ENCODE measurements around the gene CLN6.

CLN6 gene

GRCh38 chr15:68258692-68259091 is 29.2 kb upstream of the CLN6 start:
- no peak for TF ChIP-seq CTCF (IDR thresholded peaks at IDR 0.05; ENCODE audit: low read depth, low read length)
- H3K4me3 ChIP-seq (replicated peaks in 1 of 2; ENCODE audit: low read depth in 2 of 2, low read length in 2 of 2): no peak overlapping the region
- DNase-seq (ENCODE audit: low read depth in 2 of 2): peak in 1 of 2 donors; percentile 56

DNA sequence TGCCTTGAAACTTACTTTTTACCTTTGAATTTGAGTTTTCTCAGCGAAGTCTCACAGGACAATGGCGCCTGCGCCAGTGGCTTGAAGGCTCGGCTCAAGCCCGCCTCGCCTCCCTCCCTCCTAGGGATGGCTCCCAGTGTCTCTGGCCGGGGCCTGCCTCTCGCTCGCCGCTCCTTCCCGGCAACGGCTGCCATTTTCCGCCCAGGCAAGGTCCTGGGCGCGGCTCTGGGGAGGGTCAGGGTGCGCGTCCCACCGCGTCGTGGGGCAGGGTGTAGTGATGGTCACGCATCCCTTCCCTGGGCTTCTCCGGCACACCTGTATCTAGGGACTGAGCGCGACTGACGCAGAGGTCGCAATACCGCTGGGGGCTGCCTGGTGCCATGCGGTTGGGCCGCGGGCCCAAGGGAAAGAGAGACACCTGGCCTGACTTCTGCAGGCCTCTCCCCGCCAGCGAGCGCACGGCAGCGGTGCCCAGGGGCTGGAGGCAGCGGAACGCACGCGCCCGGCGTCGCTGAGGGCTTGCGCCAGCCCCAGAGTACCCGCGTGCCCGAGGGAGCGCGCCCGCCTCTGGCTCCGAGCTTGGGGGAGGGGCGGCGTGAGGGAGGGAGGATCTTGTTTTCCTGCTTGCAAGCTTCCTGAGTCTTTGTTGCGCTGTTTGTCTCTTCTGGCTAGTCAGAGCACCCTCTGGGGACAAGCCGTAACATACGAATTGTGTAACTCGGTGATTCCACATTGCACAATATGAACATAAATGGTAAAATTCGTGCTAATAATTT is 27.3 kb upstream of the CLN6 start:
- no peak for TF ChIP-seq CTCF (IDR thresholded peaks at IDR 0.05; ENCODE audit: low read depth, low read length)
- H3K4me3 ChIP-seq (replicated peaks in 1 of 2; ENCODE audit: low read depth in 2 of 2, low read length in 2 of 2): peak overlapping the region; percentile 50 to 57
- DNase-seq (ENCODE audit: low read depth in 2 of 2): peak; percentile 96 to 98

DNA sequence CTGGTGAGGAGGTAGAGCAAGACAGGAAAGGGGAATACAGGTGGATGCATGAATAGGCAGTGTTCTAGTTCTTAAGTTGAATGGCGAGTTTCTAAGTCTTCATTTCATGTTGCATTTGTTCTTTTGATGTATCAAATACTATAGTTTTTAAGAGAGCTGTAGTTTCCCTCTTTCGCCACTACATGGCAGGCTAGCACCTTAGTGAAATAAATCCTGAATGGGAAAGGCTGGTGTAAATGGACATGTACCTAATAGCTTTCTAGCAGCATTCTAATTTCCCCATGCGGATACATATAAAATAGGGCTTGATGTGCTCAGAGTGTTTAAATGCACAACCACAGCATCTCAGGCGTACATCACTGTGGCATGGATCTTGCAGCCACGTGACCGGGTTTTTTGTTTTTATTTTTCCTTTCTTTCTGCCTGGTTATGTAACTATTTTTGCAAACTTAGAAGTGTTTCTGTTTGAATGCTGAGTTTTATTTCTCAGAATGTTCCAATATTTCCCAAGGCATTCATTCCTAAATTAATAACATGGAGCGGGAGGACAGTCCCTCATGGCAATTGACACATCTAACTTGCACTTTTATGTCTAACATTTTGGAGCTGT is 23.5 kb upstream of the CLN6 start:
- peak; percentile 89 for DNase-seq (ENCODE audit: low read depth in 2 of 2)
- no peak overlapping the region for H3K4me3 ChIP-seq (replicated peaks in 1 of 2; ENCODE audit: low read depth in 2 of 2, low read length in 2 of 2)
- TF ChIP-seq CTCF (IDR thresholded peaks at IDR 0.05; ENCODE audit: low read depth, low read length): peak; percentile 79

GRCh38 chr15:68249058-68249713 is 19.7 kb upstream of the CLN6 start:
- DNase-seq (ENCODE audit: low read depth in 2 of 2): no peak
- TF ChIP-seq CTCF (IDR thresholded peaks at IDR 0.05; ENCODE audit: low read depth, low read length): no peak

GRCh38 chr15:68244235-68244634 is 14.7 kb upstream of the CLN6 start:
- H3K4me3 ChIP-seq (replicated peaks in 1 of 2; ENCODE audit: low read depth in 2 of 2, low read length in 2 of 2): no peak overlapping the region
- no peak for DNase-seq (ENCODE audit: low read depth in 2 of 2)
- no peak for TF ChIP-seq CTCF (IDR thresholded peaks at IDR 0.05; ENCODE audit: low read depth, low read length)

More at GRCh38 chr15:68249058-68249713, 19.7 kb upstream of the CLN6 start:
- H3K4me3 ChIP-seq (replicated peaks in 1 of 2; ENCODE audit: low read depth in 2 of 2, low read length in 2 of 2): no peak overlapping the region

- no peak for TF ChIP-seq CTCF (IDR thresholded peaks at IDR 0.05; ENCODE audit: low read depth, low read length)
- DNase-seq (ENCODE audit: low read depth in 2 of 2): no peak
- no peak overlapping the region for H3K4me3 ChIP-seq (replicated peaks in 1 of 2; ENCODE audit: low read depth in 2 of 2, low read length in 2 of 2)
These were observed 11.8 kb upstream of the CLN6 start for GRCh38 chr15:68241088-68241935.

All from cardiac fibroblast (primary cell).